ENCODE measurements around the gene SQOR.

GRCh38 chr15:45606413-45606812 is 28.4 kb upstream of the SQOR start:
- TF ChIP-seq CTCF (IDR thresholded peaks at IDR 0.05) (no peak), POLR2A (IDR thresholded peaks at IDR 0.05) (no peak), POLR2AphosphoS5 (IDR thresholded peaks at IDR 0.05) (no peak)

Measured in stomach (tissue), 4 donors.